SK-N-SH treated with all-trans-retinoic acid at 6 μM for 48 hours (cell line): ENCODE results near the gene ITGA8.

Source experiments
- ATAC-seq: fragments of 200-7000 bp; cut with Tn5 transposase; 3 replicates; pipeline ENCODE4 v1.9.1; 2020; ENCODE audit warnings: mild to moderate bottlenecking, moderate library complexity
- ARNTL ChIP-seq: fragments of 450-650 bp; formaldehyde crosslinking; IDR thresholded peaks from 2 replicates; pipeline ENCODE4 v1.5.0; 2020; ENCODE audit warnings: low read depth, mild to moderate bottlenecking, moderate library complexity, borderline replicate concordance
- BACH2 ChIP-seq: fragments of 250-450 bp; sonication (Bioruptor Pico); IDR thresholded peaks from 2 replicates; pipeline ENCODE4 v1.9.0; 2021; ENCODE audit warnings: mild to moderate bottlenecking, borderline replicate concordance
- CREB5 ChIP-seq: fragments of 250-450 bp; sonication (Bioruptor Pico); IDR thresholded peaks from 2 replicates; pipeline ENCODE4 v1.5.1; 2020; ENCODE audit warnings: low read depth, mild to moderate bottlenecking, moderate library complexity
- CSDC2 ChIP-seq: fragments of 250-450 bp; sonication (Bioruptor Pico); IDR thresholded peaks from 2 replicates; pipeline ENCODE4 v1.5.0; 2020; ENCODE audit warnings: mild to moderate bottlenecking, moderate library complexity
- CSRNP3 ChIP-seq: fragments of 250-450 bp; sonication (Bioruptor Pico); IDR thresholded peaks from 2 replicates; pipeline ENCODE4 v1.5.1; 2021; ENCODE audit warnings: mild to moderate bottlenecking, moderate library complexity
- ESRRG ChIP-seq: fragments of 250-450 bp; sonication (Bioruptor Pico); IDR thresholded peaks from 2 replicates; pipeline ENCODE4 v1.6.1; 2021; ENCODE audit warnings: mild to moderate bottlenecking
- ISL1 ChIP-seq: fragments of 250-450 bp; sonication (Bioruptor Pico); IDR thresholded peaks from 2 replicates; pipeline ENCODE4 v2.1.2; 2022; ENCODE audit warnings: mild to moderate bottlenecking, moderate library complexity
- OSR1 ChIP-seq: fragments of 250-450 bp; sonication (Bioruptor Pico); IDR thresholded peaks from 2 replicates; pipeline ENCODE4 v1.8.0; 2022; ENCODE audit warnings: moderate library complexity, mild to moderate bottlenecking, inconsistent platforms
- PATZ1 ChIP-seq: fragments of 250-450 bp; sonication (Bioruptor Pico); IDR thresholded peaks from 2 replicates; pipeline ENCODE4 v1.8.0; 2020; ENCODE audit warnings: mild to moderate bottlenecking, moderate library complexity, borderline replicate concordance
- POU6F1 ChIP-seq: fragments of 250-450 bp; sonication (Bioruptor Pico); IDR thresholded peaks from 2 replicates; pipeline ENCODE4 v1.8.0; 2021; ENCODE audit warnings: low read depth, mild to moderate bottlenecking, moderate library complexity, borderline replicate concordance
- PPARA ChIP-seq: fragments of 250-450 bp; sonication (Bioruptor Pico); IDR thresholded peaks from 2 replicates; pipeline ENCODE4 v1.5.0; 2020; ENCODE audit warnings: mild to moderate bottlenecking, borderline replicate concordance
- RARB ChIP-seq: fragments of 250-450 bp; sonication (Bioruptor Pico); IDR thresholded peaks from 2 replicates; pipeline ENCODE4 v1.8.0; 2021; ENCODE audit warnings: mild to moderate bottlenecking, moderate library complexity
- TCF4 ChIP-seq: fragments of 250-450 bp; sonication (Bioruptor Pico); IDR thresholded peaks from 2 replicates; pipeline ENCODE4 v1.8.0; 2021; ENCODE audit warnings: mild to moderate bottlenecking, moderate library complexity, borderline replicate concordance
- TOX ChIP-seq: fragments of 250-450 bp; sonication (Bioruptor Pico); IDR thresholded peaks from 2 replicates; pipeline ENCODE4 v1.8.0; 2021; ENCODE audit warnings: mild to moderate bottlenecking, moderate library complexity, borderline replicate concordance
- TSHZ2 ChIP-seq: fragments of 250-450 bp; sonication (Bioruptor Pico); IDR thresholded peaks from 2 replicates; pipeline ENCODE4 v1.5.0; 2020; ENCODE audit warnings: mild to moderate bottlenecking, moderate library complexity
- ZFP30 ChIP-seq: fragments of 450-650 bp; formaldehyde crosslinking; IDR thresholded peaks from 2 replicates; pipeline ENCODE4 v1.5.0; 2022; ENCODE audit warnings: mild to moderate bottlenecking, moderate library complexity
- ZNF565 ChIP-seq: fragments of 450-650 bp; formaldehyde crosslinking; conservative IDR thresholded peaks from 2 replicates; pipeline ENCODE4 v1.5.0; 2020; ENCODE audit warnings: low read depth, mild to moderate bottlenecking, moderate library complexity
- ZNF70 ChIP-seq: fragments of 450-650 bp; formaldehyde crosslinking; IDR thresholded peaks from 2 replicates; pipeline ENCODE4 v1.5.0; 2020; ENCODE audit warnings: mild to moderate bottlenecking, moderate library complexity
- ZNF8 ChIP-seq: fragments of 450-650 bp; formaldehyde crosslinking; IDR thresholded peaks from 2 replicates; pipeline ENCODE4 v1.5.0; 2020; ENCODE audit warnings: mild to moderate bottlenecking, moderate library complexity

The ITGA8 gene

GRCh38 chr10:15758618-15759017 lies 38.9 kb upstream of the ITGA8 start:
- TF ChIP-seq PATZ1 (CRISPR knock-in tag): no peak
- TF ChIP-seq ZFP30 (CRISPR knock-in tag): no peak
- no peak for TF ChIP-seq RARB (CRISPR knock-in tag)
- no peak for TF ChIP-seq TOX (CRISPR knock-in tag)
- TF ChIP-seq ESRRG (CRISPR knock-in tag): no peak
- TF ChIP-seq POU6F1 (CRISPR knock-in tag): no peak
- no peak for TF ChIP-seq ISL1 (CRISPR knock-in tag)
- TF ChIP-seq BACH2: no peak
- no peak for TF ChIP-seq TCF4 (CRISPR knock-in tag)
- TF ChIP-seq ZNF565 (CRISPR knock-in tag): no peak
- TF ChIP-seq ZNF70 (CRISPR knock-in tag): no peak
- TF ChIP-seq CREB5 (CRISPR knock-in tag): no peak
- no peak for TF ChIP-seq ARNTL (CRISPR knock-in tag)
- TF ChIP-seq OSR1 (CRISPR knock-in tag): no peak
- TF ChIP-seq TSHZ2 (CRISPR knock-in tag): no peak
- TF ChIP-seq CSDC2 (CRISPR knock-in tag): no peak
- no peak for TF ChIP-seq PPARA (CRISPR knock-in tag)
- TF ChIP-seq ZNF8 (CRISPR knock-in tag): no peak
- TF ChIP-seq CSRNP3 (CRISPR knock-in tag): no peak
- ATAC-seq: no peak

GRCh38 chr10:15754937-15755336 lies 35.2 kb upstream of the ITGA8 start:
- TF ChIP-seq ZNF70 (CRISPR knock-in tag): no peak
- no peak for TF ChIP-seq PATZ1 (CRISPR knock-in tag)
- no peak for TF ChIP-seq ARNTL (CRISPR knock-in tag)
- TF ChIP-seq CSRNP3 (CRISPR knock-in tag): no peak
- no peak for TF ChIP-seq CSDC2 (CRISPR knock-in tag)
- TF ChIP-seq, all 23 proteins: peak for 0
- ATAC-seq: no peak
